Heart left ventricle (tissue), 13 donors: Measurements from ENCODE around the gene HIP1.

Source experiments
- POLR2A ChIP-seq, 2 donors: fragments of 450-650 bp; IDR thresholded peaks; one replicate each; pipeline ENCODE4 v1.6.1; 2017; ENCODE audit warnings: antibody characterized with exemption in 2 of 2, mild to moderate bottlenecking in 2 of 2, moderate library complexity in 2 of 2
- TF ChIP-seq, protein P1 (sequence below), 12 donors: fragments of 200-600 bp; sonication (generic) in 4 of 12; IDR thresholded peaks; one replicate each; pipeline versions ENCODE4 v1.5.0 to v1.8.0; 2018 to 2022; ENCODE audit warnings: antibody characterized with exemption in 12 of 12, mild to moderate bottlenecking in 5 of 12
- donor health status: ischemic (EF 13 %, LVEDD 7.1; RV severe dilation, severe dysfunction).
- donor health status: DM: no; HTN: yes; CAD: no.
- donor health status: DM: no; HTN: no; CAD: no.
- donor health status: ischemic (EF 25% LVEDD 6.9; RV normal size, moderate dysfunction).
- donor health status: ischemic (EF 25% LVEDD 5.7; RV mildly dilated, moderate dysfunction).
- donor health status: ischemic (EF 35%, LVEDD 5.7; RV mildly dilated, moderate dysfunction).
- donor health status: nonischemic (EF 11% LVEDD 7.7; RV severe dilation, severe dysfunction).
- donor health status: DM: yes; HTN: yes; CAD: no.
- donor health status: PGD.
- donor health status: ischemic (EF 29% LVEDD 5.4; RV normal size, mild dysfunction).
- donor health status: nonischemic (EF 23%, LVEDD 6.1; RV moderate dilation, normal function).

DNA sequence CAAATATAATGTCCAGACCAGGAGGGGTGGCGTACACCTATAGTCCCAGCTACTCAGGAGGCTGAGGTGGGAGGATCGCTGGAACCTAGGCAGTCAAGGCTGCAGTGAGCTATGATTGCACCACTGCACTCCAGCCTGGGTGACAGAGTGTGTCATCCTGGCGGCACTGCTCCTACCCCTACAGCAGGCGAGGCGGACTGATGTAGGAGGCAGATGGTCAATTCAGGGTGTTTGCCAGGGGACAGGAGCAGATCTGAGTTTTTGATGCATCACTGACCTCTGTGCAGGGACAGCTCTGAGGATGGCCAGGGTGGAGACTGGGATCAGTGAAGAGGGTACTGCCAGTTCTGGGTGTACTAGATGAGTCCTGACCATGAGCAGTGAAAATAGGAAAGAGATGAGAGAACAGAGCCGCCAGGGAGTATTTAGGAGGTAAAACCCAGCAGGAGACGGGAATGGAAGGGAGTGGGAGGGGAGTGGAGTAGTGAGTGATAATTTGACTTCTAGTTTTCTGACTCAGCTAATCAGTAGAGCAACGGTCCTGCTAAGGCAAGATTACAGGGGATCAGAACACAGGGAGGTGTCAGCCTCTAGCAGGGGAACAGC is 75.3 kb downstream of the HIP1 start:
- TF ChIP-seq, protein P1, sequence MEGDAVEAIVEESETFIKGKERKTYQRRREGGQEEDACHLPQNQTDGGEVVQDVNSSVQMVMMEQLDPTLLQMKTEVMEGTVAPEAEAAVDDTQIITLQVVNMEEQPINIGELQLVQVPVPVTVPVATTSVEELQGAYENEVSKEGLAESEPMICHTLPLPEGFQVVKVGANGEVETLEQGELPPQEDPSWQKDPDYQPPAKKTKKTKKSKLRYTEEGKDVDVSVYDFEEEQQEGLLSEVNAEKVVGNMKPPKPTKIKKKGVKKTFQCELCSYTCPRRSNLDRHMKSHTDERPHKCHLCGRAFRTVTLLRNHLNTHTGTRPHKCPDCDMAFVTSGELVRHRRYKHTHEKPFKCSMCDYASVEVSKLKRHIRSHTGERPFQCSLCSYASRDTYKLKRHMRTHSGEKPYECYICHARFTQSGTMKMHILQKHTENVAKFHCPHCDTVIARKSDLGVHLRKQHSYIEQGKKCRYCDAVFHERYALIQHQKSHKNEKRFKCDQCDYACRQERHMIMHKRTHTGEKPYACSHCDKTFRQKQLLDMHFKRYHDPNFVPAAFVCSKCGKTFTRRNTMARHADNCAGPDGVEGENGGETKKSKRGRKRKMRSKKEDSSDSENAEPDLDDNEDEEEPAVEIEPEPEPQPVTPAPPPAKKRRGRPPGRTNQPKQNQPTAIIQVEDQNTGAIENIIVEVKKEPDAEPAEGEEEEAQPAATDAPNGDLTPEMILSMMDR (IDR thresholded peaks at IDR 0.05) = no peak
- TF ChIP-seq POLR2A (IDR thresholded peaks at IDR 0.05) = no peak
